ENCODE measurements around the gene ARPC1B.
"Not testable (repeated sequence)": the region's sequence is repeated elsewhere in the genome, so short reads cannot be mapped to it uniquely, and the experiment has no call there.

Gene ARPC1B

GRCh38 chr7:99369767-99370391 lies 4.7 kb upstream of the ARPC1B start:
- no peak for DNase-seq

GRCh38 chr7:99371376-99371920 lies 3.1 kb upstream of the ARPC1B start:
- no peak for DNase-seq

GRCh38 chr7:99372275-99373090 lies 2.0 kb upstream of the ARPC1B start:
- DNase-seq = no peak

GRCh38 chr7:99373091-99374066 lies 1.2 kb upstream of the ARPC1B start:
- no peak for DNase-seq

GRCh38 chr7:99375070-99375807 lies 709 bp downstream of the ARPC1B start:
- peak; percentile 27 for DNase-seq

- DNase-seq = peak; percentile 36
Observed at GRCh38 chr7:99379043-99379577, 4.6 kb downstream of the ARPC1B start.

GRCh38 chr7:99379693-99380031 lies 5.1 kb downstream of the ARPC1B start:
- DNase-seq = not testable (repeated sequence)

- no peak for DNase-seq
Observed at GRCh38 chr7:99380032-99380822, 5.7 kb downstream of the ARPC1B start.

GRCh38 chr7:99380823-99381663 lies 6.5 kb downstream of the ARPC1B start:
- DNase-seq = peak; percentile 75

- no peak for DNase-seq
Observed at GRCh38 chr7:99381664-99382075, 7.1 kb downstream of the ARPC1B start.

- DNase-seq = no peak
Observed at GRCh38 chr7:99383203-99383602, 8.7 kb downstream of the ARPC1B start.

GRCh38 chr7:99383791-99384370 lies 9.4 kb downstream of the ARPC1B start:
- no peak for DNase-seq

GRCh38 chr7:99384523-99384922 lies 10.0 kb downstream of the ARPC1B start:
- no peak for DNase-seq

GRCh38 chr7:99385564-99385963 lies 11.0 kb downstream of the ARPC1B start:
- DNase-seq = no peak

GRCh38 chr7:99386584-99387238 lies 12.2 kb downstream of the ARPC1B start:
- DNase-seq = no peak

GRCh38 chr7:99387239-99387635 lies 12.7 kb downstream of the ARPC1B start:
- not testable (repeated sequence) for DNase-seq

- DNase-seq = no peak
Observed at GRCh38 chr7:99387912-99388311, 13.4 kb downstream of the ARPC1B start.

GRCh38 chr7:99389772-99390171 lies 15.2 kb downstream of the ARPC1B start:
- DNase-seq = no peak

GRCh38 chr7:99390941-99391602 lies 16.5 kb downstream of the ARPC1B start:
- DNase-seq = no peak
